NCI-H460 (cell line): ENCODE results near the gene ST6GALNAC2. TPM values are rescaled to one million over a fixed set of nuclear protein-coding genes. Genes with fewer than 3 reads are reported as not detected.
"Not testable (repeated sequence)": the region's sequence is repeated elsewhere in the genome, so short reads cannot be mapped to it uniquely, and the experiment has no call there.

Source experiments
- DNase-seq: peaks from one replicate; pipeline ENCODE4 v3.0.0-alpha.2; 2016; ENCODE audit warnings: low read depth; ENCODE audit errors: extremely low read depth
- total RNA-seq: library from RNA; depleted of rRNA; stranded (reverse); fragments of >200 nt; shearing (Covaris generic); gene quantifications from 2 replicates; pipeline ENCODE4 v1.2.3, GENCODE V29; 2014

Gene ST6GALNAC2
- total RNA-seq, 1 experiment from 2014 or later, result 1.4 TPM

GRCh38 chr17:76530811-76531485 is 54.7 kb downstream of the ST6GALNAC2 start:
- DNase-seq, result no peak

- no peak for DNase-seq
Observed at GRCh38 chr17:76530095-76530723, 55.5 kb downstream of the ST6GALNAC2 start.

- no peak for DNase-seq
Observed at GRCh38 chr17:76529224-76530094, 56.2 kb downstream of the ST6GALNAC2 start.

- DNase-seq, result no peak
Observed at GRCh38 chr17:76528528-76529223, 57.0 kb downstream of the ST6GALNAC2 start.

GRCh38 chr17:76528156-76528527 is 57.5 kb downstream of the ST6GALNAC2 start:
- DNase-seq, result no peak

GRCh38 chr17:76527430-76528111 is 58.1 kb downstream of the ST6GALNAC2 start:
- no peak for DNase-seq

- not testable (repeated sequence) for DNase-seq
Observed at GRCh38 chr17:76527016-76527415, 58.6 kb downstream of the ST6GALNAC2 start.

GRCh38 chr17:76525513-76525833 is 60.2 kb downstream of the ST6GALNAC2 start:
- DNase-seq, result not testable (repeated sequence)

GRCh38 chr17:76524598-76525512 is 60.8 kb downstream of the ST6GALNAC2 start:
- DNase-seq, result peak; percentile 66

- peak; percentile 60 for DNase-seq
Observed at GRCh38 chr17:76523084-76524037, 62.3 kb downstream of the ST6GALNAC2 start.

GRCh38 chr17:76521683-76522082 is 64.0 kb downstream of the ST6GALNAC2 start:
- not testable (repeated sequence) for DNase-seq

- no peak for DNase-seq
Observed at GRCh38 chr17:76521262-76521661, 64.4 kb downstream of the ST6GALNAC2 start.

- DNase-seq, result no peak
Observed at GRCh38 chr17:76519048-76519966, 66.4 kb downstream of the ST6GALNAC2 start.

GRCh38 chr17:76517638-76518038 is 68.0 kb downstream of the ST6GALNAC2 start:
- no peak for DNase-seq
